Fibroblast of the aortic adventitia (primary cell): ENCODE data around the gene ALDH5A1. TPM values are rescaled to one million over a fixed set of nuclear protein-coding genes. Genes with fewer than 3 reads are reported as not detected.

Source experiments
- DNase-seq: peaks from one replicate; pipeline ENCODE4 v3.0.0-alpha.2; 2010; ENCODE audit warnings: low read depth
- H3K4me3 ChIP-seq: 2 replicates; pipeline ENCODE4 v1.5.1; 2011; ENCODE audit warnings: low read depth, mild to moderate bottlenecking, control low read depth, low read length, moderate library complexity
- CTCF ChIP-seq: IDR thresholded peaks from 2 replicates; pipeline ENCODE4 v1.5.1; 2011; ENCODE audit warnings: mild to moderate bottlenecking, low read length, control low read depth, inconsistent platforms; ENCODE audit not compliant: insufficient read depth
- total RNA-seq: library from RNA; depleted of rRNA; stranded (reverse); fragments of >200 nt; gene quantifications from 2 replicates; pipeline ENCODE4 v1.2.3, GENCODE V29; 2012; ENCODE audit warnings: low replicate concordance

ALDH5A1 gene
- total RNA-seq, 1 donor = 0.54 TPM

GRCh38 chr6:24554474-24554873, 59.7 kb downstream of the ALDH5A1 start:
- DNase-seq = no peak
- no peak for TF ChIP-seq CTCF
- no peak overlapping the region for H3K4me3 ChIP-seq

GRCh38 chr6:24558516-24558915, 63.7 kb downstream of the ALDH5A1 start:
- no peak for TF ChIP-seq CTCF
- H3K4me3 ChIP-seq = no peak overlapping the region
- DNase-seq = no peak

- no peak for DNase-seq
- no peak for TF ChIP-seq CTCF
- H3K4me3 ChIP-seq = no peak overlapping the region
These were observed 69.3 kb downstream of the ALDH5A1 start for GRCh38 chr6:24564081-24564480.

- TF ChIP-seq CTCF = no peak
These were observed 70.4 kb downstream of the ALDH5A1 start for GRCh38 chr6:24565196-24565595.

GRCh38 chr6:24566020-24566767, 71.4 kb downstream of the ALDH5A1 start:
- TF ChIP-seq CTCF = no peak
- DNase-seq = no peak
- no peak overlapping the region for H3K4me3 ChIP-seq

More at GRCh38 chr6:24565196-24565595, 70.4 kb downstream of the ALDH5A1 start:
- DNase-seq = no peak
- no peak overlapping the region for H3K4me3 ChIP-seq

- TF ChIP-seq CTCF = no peak
- H3K4me3 ChIP-seq = no peak overlapping the region
- no peak for DNase-seq
These were observed 73.9 kb downstream of the ALDH5A1 start for GRCh38 chr6:24568683-24569082.

GRCh38 chr6:24569811-24570210, 75.0 kb downstream of the ALDH5A1 start:
- TF ChIP-seq CTCF = no peak
- no peak overlapping the region for H3K4me3 ChIP-seq
- no peak for DNase-seq
